ENCODE results near the gene FBH1.
"Not testable (repeated sequence)": the region's sequence is repeated elsewhere in the genome, so short reads cannot be mapped to it uniquely, and the experiment has no call there.

FBH1 gene

DNA sequence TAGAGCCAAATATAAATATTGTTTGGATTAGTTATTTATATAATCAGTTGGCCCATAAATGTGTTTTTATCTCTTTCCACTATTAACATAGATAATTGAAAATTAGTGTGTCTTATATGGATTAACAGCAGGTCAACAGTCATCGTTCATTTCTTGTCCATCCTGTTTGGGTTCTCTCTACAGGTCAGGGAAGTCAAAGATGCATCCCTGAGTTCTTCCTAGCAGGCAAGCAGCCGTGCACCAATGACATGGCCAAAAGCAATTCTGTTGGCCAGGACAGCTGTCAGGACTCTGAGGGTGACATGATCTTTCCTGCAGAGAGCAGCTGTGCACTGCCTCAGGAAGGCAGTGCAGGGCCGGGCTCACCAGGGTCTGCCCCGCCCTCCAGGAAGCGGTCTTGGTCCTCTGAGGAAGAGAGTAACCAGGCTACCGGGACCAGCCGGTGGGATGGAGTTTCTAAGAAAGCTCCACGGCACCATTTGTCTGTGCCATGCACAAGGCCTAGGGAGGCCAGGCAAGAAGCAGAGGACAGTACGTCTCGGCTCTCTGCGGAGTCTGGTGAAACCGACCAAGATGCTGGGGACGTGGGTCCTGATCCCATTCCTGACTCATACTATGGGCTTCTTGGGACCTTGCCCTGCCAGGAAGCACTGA is 15.9 kb downstream of the FBH1 start:
- no peak for DNase-seq

DNA sequence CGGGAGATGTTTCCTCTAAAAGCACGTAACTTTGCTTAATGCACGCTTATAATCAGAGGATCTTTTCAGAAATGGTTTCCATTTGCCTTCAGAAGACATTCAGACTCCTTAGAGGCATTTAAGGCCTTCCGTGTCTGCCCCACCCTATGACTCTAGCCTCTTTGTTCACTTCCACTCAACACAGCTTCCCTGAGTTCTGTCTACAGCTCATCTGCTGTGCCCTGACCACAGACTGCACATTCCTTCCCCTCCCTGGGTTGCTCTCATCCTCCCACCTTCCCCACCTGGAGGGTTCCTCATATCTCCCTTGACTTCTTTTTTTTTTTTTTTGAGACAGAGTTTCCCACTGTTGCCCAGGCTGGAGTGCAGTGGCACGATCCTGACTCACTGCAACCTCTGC is 16.6 kb downstream of the FBH1 start:
- DNase-seq, result no peak

DNA sequence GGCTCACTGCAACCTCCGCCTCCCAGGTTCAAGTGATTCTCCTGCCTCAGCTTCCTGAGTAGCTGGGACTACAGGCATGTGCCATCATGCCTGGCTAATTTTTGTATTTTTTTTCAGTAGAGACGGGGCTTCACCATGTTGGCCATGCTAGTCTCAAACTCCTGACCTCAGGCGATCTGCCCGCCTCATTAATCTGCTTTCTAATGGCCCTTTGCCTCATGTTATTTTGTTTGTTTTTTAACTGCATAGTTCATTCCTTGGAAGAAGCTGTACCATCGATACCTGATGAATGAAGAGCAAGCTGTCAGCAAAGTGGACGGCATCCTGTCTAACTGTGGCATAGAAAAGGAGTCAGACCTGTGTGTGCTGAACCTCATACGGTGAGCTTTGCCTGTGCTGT is 18.6 kb downstream of the FBH1 start:
- not testable (repeated sequence) for DNase-seq

DNA sequence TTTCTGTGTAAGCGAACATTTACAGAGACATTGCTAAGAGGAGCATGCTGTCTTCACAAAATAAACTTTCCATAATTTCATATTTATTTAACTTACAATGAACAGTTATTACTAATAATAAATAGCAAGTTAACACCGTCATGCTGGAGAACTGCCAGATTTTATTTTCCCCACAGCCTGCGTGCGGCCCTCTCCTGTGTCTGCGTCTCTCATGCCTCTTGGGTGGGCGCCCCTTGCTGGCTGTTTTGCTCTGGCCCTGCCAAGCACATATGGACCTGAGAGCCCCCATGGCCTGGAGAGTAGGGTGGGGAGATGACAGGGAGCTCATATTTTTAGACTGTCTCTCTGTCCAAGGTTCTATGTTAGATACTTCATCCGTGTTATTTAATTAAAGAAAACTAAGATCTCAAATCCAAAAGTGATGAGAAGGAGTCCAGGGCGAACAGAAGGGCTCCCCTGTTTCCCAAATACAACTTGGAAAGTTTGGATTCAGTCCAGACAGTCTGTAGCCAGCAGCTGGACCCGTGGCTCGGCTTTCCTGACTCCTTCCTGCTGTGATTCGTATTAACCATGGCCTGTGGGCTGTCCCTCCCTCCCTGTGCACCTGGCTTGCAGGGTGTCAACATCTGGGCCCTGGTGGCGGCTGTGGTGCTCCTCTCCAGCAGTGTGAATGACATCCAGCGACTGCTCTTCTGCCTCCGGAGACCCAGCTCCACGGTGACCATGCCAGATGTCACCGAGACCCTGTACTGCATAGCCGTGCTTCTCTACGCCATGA is 20.5 kb downstream of the FBH1 start:
- DNase-seq, result peak; percentile 86

DNA sequence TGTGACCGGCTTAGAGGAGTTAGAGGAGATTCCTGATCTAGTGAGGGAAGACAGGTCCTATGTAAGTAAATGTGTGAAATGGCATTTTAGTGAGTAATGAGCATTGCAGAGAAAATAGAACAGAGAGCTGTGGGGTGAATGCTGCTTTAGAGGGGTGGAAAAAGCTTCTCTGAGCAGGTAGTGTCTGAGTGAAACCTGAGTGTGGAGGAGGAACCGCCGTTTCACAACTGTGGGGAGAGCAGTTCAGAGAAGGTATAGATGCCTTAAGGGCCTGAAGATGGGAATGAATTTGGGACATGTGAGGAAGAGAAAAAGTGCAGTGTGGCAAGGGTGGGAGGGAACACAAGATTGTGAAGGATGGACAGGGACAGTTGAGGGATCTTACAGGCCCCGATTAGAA is 21.6 kb downstream of the FBH1 start:
- DNase-seq, result no peak

DNA sequence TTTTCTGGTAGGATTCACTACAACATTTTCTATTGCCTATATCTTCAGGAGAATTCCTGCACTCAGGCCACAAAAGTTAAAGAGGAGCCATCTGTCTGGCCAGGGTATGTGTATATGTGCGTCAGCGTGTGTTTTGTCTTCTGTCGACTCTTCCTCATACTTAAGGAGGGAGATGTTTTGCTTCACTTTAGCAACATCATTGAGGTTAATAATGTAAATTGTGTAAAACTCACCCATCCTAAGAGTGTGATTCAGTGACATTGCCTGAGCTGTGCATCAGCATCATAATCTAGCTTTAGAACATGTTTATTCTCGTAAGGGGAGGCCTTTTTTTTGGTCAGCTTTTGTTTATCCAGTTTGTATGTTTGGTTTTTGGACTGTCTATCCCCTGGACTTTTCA is 23.7 kb downstream of the FBH1 start:
- no peak for DNase-seq

DNA sequence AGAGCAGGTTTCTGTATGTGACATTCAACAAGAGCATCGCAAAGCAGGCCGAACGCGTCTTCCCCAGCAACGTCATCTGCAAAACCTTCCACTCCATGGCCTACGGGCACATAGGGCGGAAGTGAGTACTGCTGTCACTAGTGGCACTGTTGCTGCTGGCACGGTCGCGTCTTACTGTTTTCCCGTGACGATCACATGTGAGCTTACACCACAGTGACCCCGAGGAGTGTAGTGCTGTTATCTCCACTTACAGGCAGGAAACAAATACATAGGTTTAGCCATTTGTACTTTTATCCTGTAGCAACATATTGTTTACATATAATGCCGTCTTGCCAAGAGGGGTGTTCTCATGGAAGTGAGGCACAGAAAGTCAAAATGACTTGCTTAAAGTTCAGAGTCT is 25.4 kb downstream of the FBH1 start:
- no peak for DNase-seq

DNA sequence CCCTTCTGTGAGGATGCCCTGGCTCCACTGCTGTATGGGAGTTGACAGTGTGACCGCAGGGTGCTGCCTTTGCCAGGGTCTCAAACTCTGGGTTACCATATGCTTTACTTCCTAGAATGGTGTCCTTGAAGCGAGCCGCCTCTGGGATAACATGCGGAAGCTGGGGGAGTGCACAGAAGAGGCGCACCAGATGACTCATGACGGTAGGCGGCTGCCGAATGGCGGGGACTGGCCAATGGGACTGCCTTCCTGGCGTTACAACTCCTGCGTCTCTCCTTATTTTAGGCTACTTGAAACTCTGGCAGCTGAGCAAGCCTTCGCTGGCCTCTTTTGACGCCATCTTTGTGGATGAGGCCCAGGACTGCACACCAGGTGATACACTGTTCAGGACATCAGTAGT is 27.3 kb downstream of the FBH1 start:
- no peak for DNase-seq

DNA sequence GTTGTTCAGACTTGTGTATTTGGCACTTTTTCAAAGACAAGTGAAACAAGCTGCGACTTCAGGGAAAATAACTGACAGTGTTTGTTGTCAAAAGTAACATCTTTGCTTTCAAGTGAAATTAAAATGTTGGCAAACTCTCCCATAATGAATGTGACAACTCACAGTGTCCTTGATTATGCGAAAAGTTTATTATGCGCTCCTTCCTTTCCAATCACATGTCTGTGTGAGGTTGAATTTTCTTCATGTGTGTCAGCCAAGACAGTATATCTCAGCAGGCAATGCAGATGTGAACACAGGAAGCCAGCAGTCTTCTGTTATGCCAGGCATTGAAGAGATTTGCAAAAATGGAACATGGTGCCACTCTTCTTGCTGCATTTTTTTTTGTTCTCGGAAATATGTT is 28.7 kb downstream of the FBH1 start:
- no peak for DNase-seq

DNA sequence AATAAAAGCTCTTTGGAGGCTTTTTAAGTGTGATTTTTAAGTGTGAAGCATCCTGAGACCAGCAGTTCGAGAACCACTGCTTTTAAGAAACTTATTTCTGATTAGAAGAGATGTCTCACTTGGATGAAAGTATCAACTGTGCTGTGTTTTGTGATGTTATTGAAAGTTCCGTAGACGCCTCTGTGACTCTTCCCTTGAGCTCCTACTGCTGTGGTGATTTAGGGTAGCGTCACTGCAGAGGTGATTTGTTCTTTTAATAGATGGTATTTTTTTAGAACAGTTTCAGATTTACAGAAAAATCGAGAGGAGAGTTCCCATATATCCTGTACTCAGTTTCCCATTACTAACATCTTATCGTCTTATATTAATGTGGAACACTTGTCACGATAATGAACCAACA is 29.5 kb downstream of the FBH1 start:
- no peak for DNase-seq

DNA sequence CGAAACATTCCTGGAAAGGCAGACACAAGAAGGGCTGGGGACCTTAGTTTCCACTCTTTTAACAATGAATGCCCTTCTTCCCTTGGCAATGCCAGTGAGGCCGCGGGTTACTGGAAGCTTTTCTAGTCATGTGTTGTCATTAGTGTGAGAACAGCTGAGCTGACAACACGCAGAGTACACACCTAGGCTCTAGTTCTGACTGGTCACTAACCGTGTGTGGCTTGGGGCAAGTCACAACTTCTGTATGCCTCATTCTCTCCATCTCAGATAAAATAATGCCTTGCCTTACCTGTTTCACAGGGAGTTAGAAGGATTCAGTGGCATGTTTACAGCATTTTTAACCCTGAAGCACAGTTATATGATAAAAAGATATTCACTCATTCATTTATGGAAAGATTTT is 31.7 kb downstream of the FBH1 start:
- no peak for DNase-seq

DNA sequence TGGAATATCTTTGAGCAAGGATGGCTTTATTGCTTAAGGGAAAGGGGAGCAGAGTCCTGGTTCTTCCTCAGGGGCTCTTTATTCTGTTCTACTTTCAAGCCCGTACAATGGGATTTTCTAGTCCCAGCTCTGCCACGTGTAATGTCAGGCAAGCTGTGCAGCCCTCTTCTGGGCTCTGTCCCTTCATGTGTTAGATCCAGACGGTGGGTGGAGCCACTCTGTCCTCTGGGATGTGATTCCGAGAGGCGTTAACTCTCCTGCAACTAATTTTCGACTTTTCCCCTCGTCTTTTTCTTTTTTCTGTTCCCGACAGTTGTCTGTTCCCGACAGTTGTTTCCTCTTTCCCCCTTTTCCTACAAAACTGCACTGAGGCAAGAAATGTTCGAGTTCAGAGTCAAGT is 34.8 kb downstream of the FBH1 start:
- peak; percentile 4 for DNase-seq

DNA sequence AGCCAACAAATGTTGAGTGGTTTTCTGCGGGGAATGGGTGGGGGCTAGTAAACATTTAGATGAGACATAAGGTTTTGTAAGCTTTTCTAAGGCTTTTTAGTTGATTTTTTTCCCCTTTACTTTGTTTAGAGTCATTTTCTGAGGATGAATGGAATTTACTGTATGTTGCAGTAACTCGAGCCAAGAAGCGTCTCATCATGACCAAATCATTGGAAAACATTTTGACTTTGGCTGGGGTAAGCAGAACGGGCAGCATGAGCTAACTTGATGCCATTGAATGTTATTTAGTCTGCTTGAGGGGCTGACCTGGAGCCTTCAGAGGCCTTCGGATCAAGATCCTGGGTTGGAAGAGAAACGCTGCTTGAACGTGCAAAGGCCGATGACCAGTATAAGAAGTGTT is 37.3 kb downstream of the FBH1 start:
- peak; percentile 35 for DNase-seq

DNA sequence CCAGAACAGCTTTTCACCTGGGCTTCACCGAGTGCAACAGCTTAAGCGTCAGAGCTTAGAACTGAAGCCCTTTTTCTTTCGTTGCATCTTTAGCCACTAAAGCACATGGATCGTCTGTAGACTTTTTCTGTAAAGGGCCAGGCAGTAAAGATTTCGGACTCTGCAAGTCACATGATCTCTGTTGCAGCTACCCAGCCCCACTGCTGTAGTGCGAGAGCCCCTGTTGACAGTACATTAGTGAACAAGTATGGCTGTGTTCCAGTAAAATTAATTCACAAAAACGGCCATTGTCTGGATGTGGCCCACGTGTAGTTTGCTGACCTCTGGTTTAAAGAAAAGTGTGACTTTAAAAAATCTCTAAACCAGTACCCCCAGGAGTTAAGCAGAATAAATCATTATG is 39.4 kb downstream of the FBH1 start:
- DNase-seq, result no peak

DNA sequence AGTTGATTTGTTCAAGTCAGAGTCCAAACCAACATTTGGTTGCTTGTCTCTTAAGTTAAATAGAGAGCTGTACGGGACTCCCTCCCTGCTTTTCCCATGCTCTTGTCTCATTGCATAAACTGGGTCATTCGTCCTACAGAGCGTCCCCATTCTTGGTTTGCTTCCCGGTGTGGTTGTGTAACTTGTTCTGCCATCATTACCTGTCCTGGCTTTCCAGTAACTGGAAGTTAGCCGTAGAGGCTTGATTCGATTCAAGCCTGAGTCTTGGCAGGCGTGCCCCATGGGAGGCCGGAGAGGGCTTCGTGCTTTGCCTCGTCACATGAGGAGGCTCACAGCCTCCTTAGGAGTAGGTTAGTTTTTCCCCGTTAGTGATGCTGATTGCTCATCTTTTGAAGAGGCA is 40.2 kb downstream of the FBH1 start:
- DNase-seq, result no peak

DNA sequence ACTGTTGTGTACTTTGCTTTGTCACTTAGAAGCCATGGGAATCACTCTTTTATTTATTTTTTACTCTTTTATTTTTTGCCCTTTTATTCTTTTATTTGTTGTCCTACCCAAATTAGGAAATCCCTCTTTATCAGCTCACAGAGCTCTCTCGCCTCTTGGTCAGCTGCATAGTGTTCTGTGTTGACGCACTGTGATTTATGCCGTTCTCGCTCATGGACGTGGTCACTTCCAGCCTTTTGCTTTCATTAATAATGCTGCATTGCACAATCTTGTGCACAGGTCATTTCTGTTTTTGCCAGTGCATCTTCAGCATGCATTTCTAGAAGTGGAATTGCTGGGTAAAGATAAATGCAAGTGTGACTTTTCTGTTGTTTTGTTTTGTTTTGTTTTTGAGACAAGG is 42.3 kb downstream of the FBH1 start:
- DNase-seq, result no peak

DNA sequence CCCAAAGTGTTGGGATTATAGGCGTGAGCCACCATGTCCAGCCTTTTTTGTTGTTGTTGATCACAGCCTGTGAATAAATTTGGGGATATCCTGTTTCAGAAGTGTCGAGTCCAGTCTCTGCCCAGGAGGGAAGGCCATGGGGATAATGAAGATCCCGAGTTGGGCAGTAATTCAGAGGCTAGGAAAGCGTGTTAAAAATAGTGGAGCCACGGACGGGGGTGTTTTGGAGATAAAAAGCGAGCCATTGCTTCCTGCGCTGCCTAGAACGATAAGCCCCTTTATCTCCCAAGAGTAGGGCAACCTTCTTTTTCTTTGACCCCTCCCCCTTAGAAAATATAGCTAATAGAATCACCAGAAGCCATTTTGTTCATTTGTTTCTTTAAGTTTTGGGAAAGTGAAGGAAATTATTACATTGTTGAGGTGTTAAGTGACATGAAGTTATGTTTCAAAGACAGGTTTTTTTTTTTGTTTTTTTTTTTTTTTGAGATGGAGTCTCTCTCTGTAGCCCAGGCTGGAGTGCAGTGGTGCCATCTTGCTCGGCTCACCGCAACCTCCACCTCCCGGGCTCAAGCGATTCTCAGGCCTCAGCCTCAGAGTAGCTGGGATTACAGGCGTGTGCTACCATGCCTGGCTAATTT is 44.0 kb downstream of the FBH1 start:
- no peak for DNase-seq

DNA sequence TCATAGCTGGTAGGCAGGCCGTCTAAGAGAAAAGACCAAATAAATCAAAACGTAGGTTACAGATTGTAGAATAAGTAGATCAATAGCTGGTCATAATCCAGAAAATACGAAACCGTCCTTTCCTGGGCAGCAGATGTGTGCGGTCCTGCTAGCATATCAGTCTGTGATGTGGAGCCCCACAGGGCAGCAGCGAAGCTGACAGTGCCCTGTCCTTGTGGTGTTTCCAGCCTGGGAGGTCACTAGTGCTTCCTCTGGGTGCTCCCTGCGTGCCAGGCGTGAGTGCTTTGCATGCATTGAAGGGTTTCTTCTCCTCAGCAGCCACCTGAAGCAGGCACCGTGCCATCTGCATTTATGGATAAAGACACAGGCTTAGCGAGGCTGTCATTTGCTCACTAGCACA is 45.6 kb downstream of the FBH1 start:
- no peak for DNase-seq

DNA sequence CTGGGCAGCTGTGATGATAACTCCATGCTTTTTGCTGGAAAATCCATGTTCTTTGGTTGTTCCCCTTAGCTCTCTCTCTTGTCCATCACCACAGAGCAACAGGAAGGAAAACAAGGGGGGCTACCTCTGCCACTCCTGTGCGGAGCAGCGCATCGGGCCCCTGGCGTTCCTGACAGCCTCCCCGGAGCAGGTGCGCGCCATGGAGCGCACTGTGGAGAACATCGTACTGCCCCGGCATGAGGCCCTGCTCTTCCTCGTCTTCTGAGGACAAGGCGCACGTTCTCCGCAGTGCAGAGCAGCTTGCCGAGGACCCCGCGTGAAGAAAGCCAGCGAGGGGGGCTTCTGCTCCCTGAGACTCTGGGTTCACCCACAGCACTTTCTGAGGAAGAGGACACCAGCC is 47.0 kb downstream of the FBH1 start:
- DNase-seq, result no peak

DNA sequence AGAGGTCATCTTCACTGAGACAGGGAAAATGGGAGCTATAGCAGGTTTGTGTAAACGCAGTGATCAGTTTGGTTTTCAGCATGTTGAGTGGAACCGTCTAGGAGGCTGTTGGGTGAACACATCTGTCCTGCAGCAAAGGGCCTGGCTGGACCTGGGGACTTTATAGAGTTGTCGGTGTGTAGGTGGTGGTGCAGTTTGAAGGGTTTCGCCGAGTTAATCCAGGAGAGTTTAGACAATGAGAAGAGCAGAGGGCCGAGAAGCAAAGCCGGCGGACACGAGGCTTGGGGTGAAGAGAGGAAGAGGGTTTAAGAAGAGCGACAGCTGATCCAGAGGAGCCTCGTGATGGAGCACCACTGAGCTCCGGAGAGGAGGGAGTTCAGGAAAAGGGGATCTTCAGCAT is 48.2 kb downstream of the FBH1 start:
- no peak for DNase-seq

DNA sequence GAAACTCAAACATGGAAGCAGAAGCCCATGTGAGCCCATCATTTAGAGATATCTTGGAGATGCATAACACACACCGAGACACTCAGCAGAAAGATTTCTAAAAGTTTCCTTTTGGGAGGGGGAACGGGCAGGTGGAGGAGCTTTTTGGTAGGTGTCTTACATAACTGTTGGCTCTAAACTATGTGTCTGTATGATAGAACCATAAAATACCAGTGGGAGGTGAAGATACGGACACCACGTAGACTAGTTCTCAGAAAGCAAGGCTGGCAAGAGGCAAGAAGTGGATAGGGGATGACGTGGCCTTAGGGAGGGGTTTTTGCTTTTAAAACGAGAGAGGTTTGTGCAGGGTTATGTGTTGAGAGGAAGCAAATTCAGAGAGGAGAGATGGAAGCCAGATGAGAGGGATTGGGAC is 50.8 kb downstream of the FBH1 start:
- no peak for DNase-seq

DNA sequence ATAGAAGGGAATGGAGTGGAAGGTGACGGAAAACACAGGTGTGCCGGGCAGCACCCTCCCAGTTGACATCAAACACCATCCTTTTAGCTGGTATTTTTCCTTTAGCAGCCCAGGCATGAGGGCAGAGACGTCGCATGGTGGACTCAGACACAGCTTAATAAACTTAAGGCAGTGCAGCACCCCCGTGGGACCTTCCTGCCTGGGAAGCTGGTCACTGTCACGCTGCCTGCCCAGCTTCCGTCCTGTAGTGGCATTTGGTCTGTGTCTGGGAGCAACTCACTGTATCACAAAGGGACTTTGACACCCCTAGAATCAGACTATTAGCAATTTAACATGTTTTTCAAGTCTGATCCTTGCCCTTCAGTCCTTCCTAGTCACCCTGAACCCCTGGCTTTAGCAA is 51.5 kb downstream of the FBH1 start:
- DNase-seq, result no peak

DNA sequence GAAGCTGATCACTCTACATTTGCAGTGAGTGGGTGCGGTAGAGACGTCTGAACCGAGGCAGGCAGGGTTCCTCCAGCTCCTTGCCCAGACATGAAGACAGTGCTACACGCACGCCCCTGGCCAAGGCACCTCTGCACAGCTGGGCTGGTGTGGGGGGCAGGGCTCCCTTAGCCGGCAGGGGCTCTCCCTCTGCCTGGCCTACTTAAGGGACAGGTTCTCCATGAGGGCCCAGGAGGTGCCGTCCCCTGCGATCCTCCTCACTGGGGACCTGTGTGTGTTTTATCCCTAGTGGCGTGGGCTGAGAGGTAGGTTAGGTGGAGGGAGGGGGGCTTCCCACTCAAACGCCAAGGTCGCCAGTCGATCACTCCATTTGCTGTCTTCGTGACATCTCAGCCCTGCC is 52.0 kb downstream of the FBH1 start:
- no peak for DNase-seq

DNA sequence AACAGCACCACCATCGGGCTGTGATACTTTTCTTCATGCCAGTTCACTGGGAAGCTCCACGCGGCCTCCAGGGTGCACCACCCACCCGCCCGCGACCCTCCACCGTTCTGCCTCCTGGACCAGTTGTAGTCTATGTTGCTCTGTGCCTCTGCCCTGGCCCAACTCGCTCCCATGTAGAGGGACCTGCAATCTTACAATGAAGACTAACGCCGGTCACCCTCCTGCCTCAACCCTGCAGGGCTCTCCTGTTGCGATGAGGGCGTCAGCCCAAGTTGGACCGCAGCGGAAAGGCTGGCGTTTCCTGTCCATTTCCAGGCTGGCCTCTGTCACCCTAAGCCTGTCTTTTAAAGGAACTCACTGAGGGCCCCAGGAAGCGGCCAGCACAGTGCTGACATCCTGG is 52.4 kb downstream of the FBH1 start:
- DNase-seq, result no peak

DNA sequence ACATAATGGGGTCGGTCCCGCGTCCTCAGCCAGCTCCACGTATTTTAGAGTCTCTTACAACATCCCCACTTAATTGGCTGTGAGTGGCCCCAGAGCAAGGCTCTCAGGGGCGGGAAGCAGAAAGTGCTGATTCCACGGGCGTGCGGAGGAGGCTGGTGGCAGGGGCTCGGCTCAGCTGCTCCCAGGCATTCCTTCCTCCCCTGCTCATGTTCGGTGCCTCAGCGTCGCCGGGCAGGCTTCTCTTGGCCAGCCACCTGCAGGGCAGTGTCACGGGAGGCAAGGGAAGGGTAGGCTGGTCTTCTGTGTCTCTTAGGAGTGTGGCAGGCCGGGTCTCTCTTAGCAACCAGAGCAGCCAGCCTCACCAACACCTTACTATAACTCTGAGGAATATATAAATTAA is 53.5 kb downstream of the FBH1 start:
- no peak for DNase-seq

Measured in NCI-H2171 treated with DMSO at 0.1 percent for 48 hours (cell line).